WI38 (cell line): Measurements from ENCODE around the gene ABCC6.
"Not testable (repeated sequence)": the region's sequence is repeated elsewhere in the genome, so short reads cannot be mapped to it uniquely, and the experiment has no call there.

Source experiments
- H3K4me3 ChIP-seq: 2 replicates; pipeline ENCODE4 v1.5.1; 2011; ENCODE audit warnings: low read depth, mild to moderate bottlenecking, control low read depth, low read length
- TF ChIP-seq, protein P1 (sequence below): IDR thresholded peaks from 2 replicates; pipeline ENCODE4 v1.5.1; 2012; ENCODE audit warnings: low read depth, mild to moderate bottlenecking, control low read depth, low read length

Gene ABCC6

DNA sequence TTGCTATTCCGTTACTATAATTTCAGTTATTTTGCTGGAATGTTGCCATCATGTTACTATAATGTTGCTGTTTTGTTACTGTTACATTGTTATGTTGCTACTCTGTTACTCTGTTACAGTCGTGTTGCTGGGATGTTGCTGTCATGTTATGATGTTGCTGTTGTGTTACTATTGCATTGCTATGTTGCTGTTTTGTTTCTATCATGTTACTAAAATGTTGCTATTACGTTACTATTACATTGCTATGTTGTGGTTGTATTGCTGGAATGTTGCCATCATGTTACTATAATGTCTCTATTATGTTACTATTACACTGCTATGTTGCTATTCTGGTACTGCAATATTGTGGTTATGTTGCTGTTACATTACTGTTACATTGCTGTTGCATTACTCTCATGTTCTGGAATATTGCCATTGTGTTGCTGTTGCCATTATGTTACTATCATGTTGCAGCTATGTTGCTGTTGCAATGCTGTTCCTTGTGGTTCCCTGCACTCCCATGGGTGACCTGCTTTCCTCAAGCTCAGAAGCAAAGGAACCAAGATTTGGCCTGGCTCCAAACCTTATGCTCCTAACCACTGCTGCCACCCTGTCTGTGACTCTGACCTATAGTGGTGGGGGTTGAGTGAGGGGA, 64.4 kb downstream of the ABCC6 start:
- TF ChIP-seq, protein P1, sequence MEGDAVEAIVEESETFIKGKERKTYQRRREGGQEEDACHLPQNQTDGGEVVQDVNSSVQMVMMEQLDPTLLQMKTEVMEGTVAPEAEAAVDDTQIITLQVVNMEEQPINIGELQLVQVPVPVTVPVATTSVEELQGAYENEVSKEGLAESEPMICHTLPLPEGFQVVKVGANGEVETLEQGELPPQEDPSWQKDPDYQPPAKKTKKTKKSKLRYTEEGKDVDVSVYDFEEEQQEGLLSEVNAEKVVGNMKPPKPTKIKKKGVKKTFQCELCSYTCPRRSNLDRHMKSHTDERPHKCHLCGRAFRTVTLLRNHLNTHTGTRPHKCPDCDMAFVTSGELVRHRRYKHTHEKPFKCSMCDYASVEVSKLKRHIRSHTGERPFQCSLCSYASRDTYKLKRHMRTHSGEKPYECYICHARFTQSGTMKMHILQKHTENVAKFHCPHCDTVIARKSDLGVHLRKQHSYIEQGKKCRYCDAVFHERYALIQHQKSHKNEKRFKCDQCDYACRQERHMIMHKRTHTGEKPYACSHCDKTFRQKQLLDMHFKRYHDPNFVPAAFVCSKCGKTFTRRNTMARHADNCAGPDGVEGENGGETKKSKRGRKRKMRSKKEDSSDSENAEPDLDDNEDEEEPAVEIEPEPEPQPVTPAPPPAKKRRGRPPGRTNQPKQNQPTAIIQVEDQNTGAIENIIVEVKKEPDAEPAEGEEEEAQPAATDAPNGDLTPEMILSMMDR: no peak
- H3K4me3 ChIP-seq: no peak overlapping the region

- no peak overlapping the region for H3K4me3 ChIP-seq
- TF ChIP-seq, protein P1: no peak
Observed at GRCh38 chr16:16158082-16158658, 65.1 kb downstream of the ABCC6 start.

DNA sequence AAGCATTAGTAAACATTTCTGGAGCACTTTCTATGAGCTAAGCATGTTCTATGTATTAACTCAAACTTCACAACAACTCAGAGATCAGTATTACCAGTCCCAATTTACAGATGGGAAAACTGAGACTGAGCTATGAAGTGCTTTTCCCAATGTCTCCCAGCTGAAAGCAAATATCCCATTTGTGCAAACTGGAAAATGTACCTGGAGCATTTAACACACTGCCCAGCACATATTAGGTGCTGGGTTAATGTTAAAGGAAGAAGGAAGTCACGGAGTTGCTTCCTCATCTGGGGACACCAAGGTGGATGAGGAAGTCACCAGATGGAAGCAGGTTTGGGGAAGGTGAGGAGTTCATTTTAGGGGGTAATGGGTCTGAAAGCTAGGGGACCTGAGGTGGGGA, 66.1 kb downstream of the ABCC6 start:
- no peak overlapping the region for H3K4me3 ChIP-seq
- TF ChIP-seq, protein P1: no peak

DNA sequence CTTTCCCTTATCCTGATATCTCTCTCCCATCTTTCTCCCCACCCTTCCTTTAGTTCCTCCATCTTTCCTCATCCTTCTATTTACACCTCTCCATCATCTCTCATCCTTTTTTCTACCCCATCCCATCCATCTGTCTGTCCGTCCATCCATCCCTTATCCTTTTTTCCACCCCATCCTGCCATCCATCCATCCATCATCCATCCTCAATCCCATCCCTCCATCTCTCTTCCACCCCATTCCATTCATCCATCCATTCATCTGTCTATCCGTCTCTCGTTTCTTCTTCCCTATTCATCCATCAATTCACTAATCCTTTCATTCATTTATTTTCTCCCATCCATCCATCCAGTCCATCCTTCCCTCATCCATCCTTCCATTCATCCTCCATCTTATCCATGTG, 68.1 kb downstream of the ABCC6 start:
- TF ChIP-seq, protein P1: no peak
- H3K4me3 ChIP-seq: no peak overlapping the region

- no peak overlapping the region for H3K4me3 ChIP-seq
- TF ChIP-seq, protein P1: no peak
Observed at GRCh38 chr16:16154281-16154951, 68.9 kb downstream of the ABCC6 start.

- H3K4me3 ChIP-seq: not testable (repeated sequence)
Observed at GRCh38 chr16:16153000-16153399, 70.3 kb downstream of the ABCC6 start.

GRCh38 chr16:16151315-16151714, 72.0 kb downstream of the ABCC6 start:
- no peak overlapping the region for H3K4me3 ChIP-seq
- TF ChIP-seq, protein P1: no peak
